Measurements from ENCODE around the gene EID3. TPM values are rescaled to one million over a fixed set of nuclear protein-coding genes. Genes with fewer than 3 reads are reported as not detected.

The EID3 gene
- total RNA-seq, 4 donors from 2014 or later: 6.2 to 24.9 (median 15.0) TPM

- Histone ChIP-seq H3K9me3 (no peaks in the 10 kb centered on the region), H3K4me3 (peak overlapping the region; percentile 67 to 79), H3K27me3 (no peaks in the 10 kb centered on the region), H3K36me3 (peaks cover 0 to 27% of the 10 kb centered on the region in 2 donors), H3K4me1 (peaks cover 11 to 60% (median 11%) of the 10 kb centered on the region in 3 donors), H3K27ac (peak overlapping the region; percentile 89 to 97 (median 94))
- 0% methylated on average over 14 to 33 of the region's 41 CpGs for WGBS, 2 donors (ENCODE audit: low coverage in 1 of 2)
- no peak for TF ChIP-seq EP300 (IDR thresholded peaks at IDR 0.05)
- TF ChIP-seq POLR2AphosphoS5 (IDR thresholded peaks at IDR 0.05): peak; percentile 93
- peak in 2 of 4 experiments; percentile 6 to 32 for TF ChIP-seq CTCF (IDR thresholded peaks at IDR 0.05)
- peak; percentile 73 to 76 for TF ChIP-seq POLR2A (IDR thresholded peaks at IDR 0.05)
- peak; percentile 72 for ATAC-seq
These were observed 14.8 kb upstream of the EID3 start for GRCh38 chr12:104288635-104289274.

- peaks cover 11 to 71% (median 16%) of the 10 kb centered on the region in 3 donors for H3K4me1 ChIP-seq
- no peak for ATAC-seq
- H3K9me3 ChIP-seq: no peaks in the 10 kb centered on the region
- peak overlapping the region in 1 of 4 donors; percentile 94 for H3K27ac ChIP-seq
- WGBS, 2 donors (ENCODE audit: low coverage in 1 of 2): 77 to 88% methylated on average over 3 to 8 of the region's 8 CpGs
- H3K27me3 ChIP-seq: no peaks in the 10 kb centered on the region
- H3K4me3 ChIP-seq: peak overlapping the region; percentile 67 to 79
- TF ChIP-seq CTCF (IDR thresholded peaks at IDR 0.05) (no peak), POLR2A (IDR thresholded peaks at IDR 0.05) (no peak), EP300 (IDR thresholded peaks at IDR 0.05) (no peak), POLR2AphosphoS5 (IDR thresholded peaks at IDR 0.05) (no peak)
- H3K36me3 ChIP-seq: peaks cover 0 to 43% of the 10 kb centered on the region in 2 donors
These were observed 13.2 kb upstream of the EID3 start for GRCh38 chr12:104290320-104290719.

GRCh38 chr12:104290855-104291254 lies 12.7 kb upstream of the EID3 start:
- H3K27me3 ChIP-seq: no peaks in the 10 kb centered on the region
- TF ChIP-seq POLR2AphosphoS5 (IDR thresholded peaks at IDR 0.05) (no peak), POLR2A (IDR thresholded peaks at IDR 0.05) (no peak), EP300 (IDR thresholded peaks at IDR 0.05) (no peak), CTCF (IDR thresholded peaks at IDR 0.05) (no peak)
- peaks cover 0 to 48% of the 10 kb centered on the region in 2 donors for H3K36me3 ChIP-seq
- no peaks in the 10 kb centered on the region for H3K9me3 ChIP-seq
- peaks cover 8 to 71% (median 13%) of the 10 kb centered on the region in 3 donors for H3K4me1 ChIP-seq
- WGBS, 2 donors (ENCODE audit: low coverage in 1 of 2): 95 to 98% methylated on average over 4 of the region's 5 CpGs
- H3K4me3 ChIP-seq: no peak overlapping the region
- ATAC-seq: no peak
- H3K27ac ChIP-seq: no peak overlapping the region

- Histone ChIP-seq H3K36me3 (peaks cover 0 to 59% of the 10 kb centered on the region in 2 donors), H3K4me3 (no peak overlapping the region), H3K27ac (no peak overlapping the region), H3K4me1 (peaks cover 4 to 75% (median 9%) of the 10 kb centered on the region in 3 donors), H3K27me3 (no peaks in the 10 kb centered on the region), H3K9me3 (no peaks in the 10 kb centered on the region)
- TF ChIP-seq POLR2A (IDR thresholded peaks at IDR 0.05): no peak
- TF ChIP-seq CTCF (IDR thresholded peaks at IDR 0.05): no peak
- TF ChIP-seq EP300 (IDR thresholded peaks at IDR 0.05): no peak
- no peak for TF ChIP-seq POLR2AphosphoS5 (IDR thresholded peaks at IDR 0.05)
- no peak for ATAC-seq
- WGBS, 2 donors (ENCODE audit: low coverage in 1 of 2): 60% methylated on average over 1 of the region's 5 CpGs; no CpG with 5 or more reads in 1 of the 2 donors
These were observed 11.5 kb upstream of the EID3 start for GRCh38 chr12:104291867-104292524.
